Parathyroid adenoma (tissue), 2 donors: Measurements from ENCODE around the gene CSF3.

ENCODE experiments used
- H2AFZ ChIP-seq: fragments of 300-600 bp; sonication (generic); one replicate; pipeline ENCODE4 v1.7.0; 2017; ENCODE audit warnings: antibody characterized with exemption, mild to moderate bottlenecking
- H3K27ac ChIP-seq: fragments of 300-600 bp; sonication (generic); one replicate; pipeline ENCODE4 v1.7.0; 2017
- H3K27me3 ChIP-seq: fragments of 300-600 bp; sonication (generic); one replicate; pipeline ENCODE4 v1.7.0; 2017; ENCODE audit warnings: low read length; ENCODE audit not compliant: control insufficient read depth, insufficient read depth
- H3K36me3 ChIP-seq: fragments of 300-600 bp; sonication (generic); one replicate; pipeline ENCODE4 v1.7.0; 2017; ENCODE audit warnings: low read length; ENCODE audit not compliant: control insufficient read depth, insufficient read depth
- H3K4me1 ChIP-seq: fragments of 300-600 bp; sonication (generic); one replicate; pipeline ENCODE4 v1.7.0; 2017; ENCODE audit warnings: control low read depth
- H3K4me2 ChIP-seq: fragments of 300-600 bp; sonication (generic); one replicate; pipeline ENCODE4 v1.7.0; 2017; ENCODE audit warnings: low read length
- H3K4me3 ChIP-seq: fragments of 300-600 bp; sonication (generic); one replicate; pipeline ENCODE4 v1.7.0; 2017; ENCODE audit warnings: low read depth, low read length
- H3K79me2 ChIP-seq: fragments of 300-600 bp; sonication (generic); one replicate; pipeline ENCODE4 v1.7.0; 2017; ENCODE audit warnings: control low read depth
- H3K9ac ChIP-seq: fragments of 300-600 bp; sonication (generic); one replicate; pipeline ENCODE4 v1.7.0; 2017; ENCODE audit warnings: mild to moderate bottlenecking
- H3K9me3 ChIP-seq: fragments of 300-600 bp; sonication (generic); one replicate; pipeline ENCODE4 v1.7.0; 2017; ENCODE audit warnings: low read length; ENCODE audit not compliant: control insufficient read depth
- TF ChIP-seq, protein P1 (sequence below): fragments of 300-600 bp; sonication (generic); IDR thresholded peaks from one replicate; pipeline ENCODE4 v1.7.0; 2017; ENCODE audit warnings: antibody characterized with exemption, mild to moderate bottlenecking
- donor health status: primary hyperparathyroidism.

The CSF3 gene

DNA sequence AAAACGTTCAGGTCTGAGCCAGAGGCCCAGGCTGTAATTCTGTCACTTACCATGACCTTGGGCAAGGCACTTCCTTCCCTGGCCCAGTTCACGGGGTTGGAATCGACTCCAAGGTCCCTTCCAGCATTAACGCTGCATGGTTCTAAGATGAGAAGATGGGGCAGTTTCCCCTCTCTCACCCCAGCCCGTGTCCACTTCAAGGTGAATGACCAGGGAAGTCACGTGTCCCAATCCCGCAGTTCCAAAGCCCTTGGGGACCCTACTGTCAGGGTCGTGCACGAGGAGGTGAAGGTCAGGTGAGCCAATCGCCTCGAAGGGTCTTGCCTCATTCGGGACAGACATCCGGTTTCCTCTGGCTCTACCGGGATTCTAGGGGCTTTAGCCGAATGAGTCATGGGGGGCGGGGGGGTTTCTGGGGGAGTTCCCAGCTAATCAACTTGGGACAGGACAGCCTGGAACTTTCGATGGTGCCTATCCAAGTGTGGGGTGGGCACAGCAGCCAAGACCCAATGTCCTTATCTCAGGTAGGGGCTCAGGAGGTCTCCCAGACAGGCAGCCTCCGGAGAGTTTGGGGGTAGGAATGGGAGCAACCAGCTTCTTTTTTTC, 762 bp upstream of the CSF3 start:
- H3K4me3 ChIP-seq, result no peak overlapping the region
- no peak overlapping the region for H3K4me2 ChIP-seq
- H3K9me3 ChIP-seq, result no peaks in the 10 kb centered on the region
- no peaks in the 10 kb centered on the region for H3K79me2 ChIP-seq
- H3K36me3 ChIP-seq, result no peaks in the 10 kb centered on the region
- TF ChIP-seq, protein P1, sequence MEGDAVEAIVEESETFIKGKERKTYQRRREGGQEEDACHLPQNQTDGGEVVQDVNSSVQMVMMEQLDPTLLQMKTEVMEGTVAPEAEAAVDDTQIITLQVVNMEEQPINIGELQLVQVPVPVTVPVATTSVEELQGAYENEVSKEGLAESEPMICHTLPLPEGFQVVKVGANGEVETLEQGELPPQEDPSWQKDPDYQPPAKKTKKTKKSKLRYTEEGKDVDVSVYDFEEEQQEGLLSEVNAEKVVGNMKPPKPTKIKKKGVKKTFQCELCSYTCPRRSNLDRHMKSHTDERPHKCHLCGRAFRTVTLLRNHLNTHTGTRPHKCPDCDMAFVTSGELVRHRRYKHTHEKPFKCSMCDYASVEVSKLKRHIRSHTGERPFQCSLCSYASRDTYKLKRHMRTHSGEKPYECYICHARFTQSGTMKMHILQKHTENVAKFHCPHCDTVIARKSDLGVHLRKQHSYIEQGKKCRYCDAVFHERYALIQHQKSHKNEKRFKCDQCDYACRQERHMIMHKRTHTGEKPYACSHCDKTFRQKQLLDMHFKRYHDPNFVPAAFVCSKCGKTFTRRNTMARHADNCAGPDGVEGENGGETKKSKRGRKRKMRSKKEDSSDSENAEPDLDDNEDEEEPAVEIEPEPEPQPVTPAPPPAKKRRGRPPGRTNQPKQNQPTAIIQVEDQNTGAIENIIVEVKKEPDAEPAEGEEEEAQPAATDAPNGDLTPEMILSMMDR, result no peak
- no peak overlapping the region for H3K9ac ChIP-seq
- no peak overlapping the region for H3K27ac ChIP-seq
- H3K27me3 ChIP-seq, result no peaks in the 10 kb centered on the region
- H3K4me1 ChIP-seq, result no peaks in the 10 kb centered on the region
- no peak overlapping the region for H2AFZ ChIP-seq

GRCh38 chr17:40015998-40016985, 1.1 kb downstream of the CSF3 start:
- TF ChIP-seq, protein P1, result no peak
- no peaks in the 10 kb centered on the region for H3K36me3 ChIP-seq
- no peak overlapping the region for H3K4me3 ChIP-seq
- no peaks in the 10 kb centered on the region for H3K79me2 ChIP-seq
- H3K9ac ChIP-seq, result no peak overlapping the region
- H3K27me3 ChIP-seq, result no peaks in the 10 kb centered on the region
- no peak overlapping the region for H2AFZ ChIP-seq
- no peak overlapping the region for H3K27ac ChIP-seq
- no peaks in the 10 kb centered on the region for H3K9me3 ChIP-seq
- H3K4me2 ChIP-seq, result no peak overlapping the region
- H3K4me1 ChIP-seq, result no peaks in the 10 kb centered on the region

DNA sequence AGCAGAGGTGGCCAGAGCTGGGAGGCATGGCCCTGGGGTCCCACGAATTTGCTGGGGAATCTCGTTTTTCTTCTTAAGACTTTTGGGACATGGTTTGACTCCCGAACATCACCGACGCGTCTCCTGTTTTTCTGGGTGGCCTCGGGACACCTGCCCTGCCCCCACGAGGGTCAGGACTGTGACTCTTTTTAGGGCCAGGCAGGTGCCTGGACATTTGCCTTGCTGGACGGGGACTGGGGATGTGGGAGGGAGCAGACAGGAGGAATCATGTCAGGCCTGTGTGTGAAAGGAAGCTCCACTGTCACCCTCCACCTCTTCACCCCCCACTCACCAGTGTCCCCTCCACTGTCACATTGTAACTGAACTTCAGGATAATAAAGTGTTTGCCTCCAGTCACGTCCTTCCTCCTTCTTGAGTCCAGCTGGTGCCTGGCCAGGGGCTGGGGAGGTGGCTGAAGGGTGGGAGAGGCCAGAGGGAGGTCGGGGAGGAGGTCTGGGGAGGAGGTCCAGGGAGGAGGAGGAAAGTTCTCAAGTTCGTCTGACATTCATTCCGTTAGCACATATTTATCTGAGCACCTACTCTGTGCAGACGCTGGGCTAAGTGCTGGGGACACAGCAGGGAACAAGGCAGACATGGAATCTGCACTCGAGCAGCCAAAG, 2.3 kb downstream of the CSF3 start:
- Histone ChIP-seq H2AFZ (no peak overlapping the region), H3K4me1 (no peaks in the 10 kb centered on the region), H3K79me2 (no peaks in the 10 kb centered on the region), H3K27me3 (no peaks in the 10 kb centered on the region), H3K4me3 (no peak overlapping the region), H3K27ac (no peak overlapping the region), H3K4me2 (no peak overlapping the region), H3K9ac (no peak overlapping the region), H3K9me3 (no peaks in the 10 kb centered on the region), H3K36me3 (no peaks in the 10 kb centered on the region)
- TF ChIP-seq, protein P1, result no peak

GRCh38 chr17:40018211-40019121, 3.2 kb downstream of the CSF3 start:
- H3K27me3 ChIP-seq, result no peaks in the 10 kb centered on the region
- no peaks in the 10 kb centered on the region for H3K79me2 ChIP-seq
- no peak overlapping the region for H3K27ac ChIP-seq
- no peak overlapping the region for H3K4me3 ChIP-seq
- TF ChIP-seq, protein P1, result no peak
- no peak overlapping the region for H2AFZ ChIP-seq
- H3K4me1 ChIP-seq, result no peaks in the 10 kb centered on the region
- no peaks in the 10 kb centered on the region for H3K9me3 ChIP-seq
- no peak overlapping the region for H3K4me2 ChIP-seq
- H3K36me3 ChIP-seq, result no peaks in the 10 kb centered on the region
- H3K9ac ChIP-seq, result no peak overlapping the region
